Measurements from ENCODE around the gene FKBP6.
"Not testable (repeated sequence)": the region's sequence is repeated elsewhere in the genome, so short reads cannot be mapped to it uniquely, and the experiment has no call there.

Gene FKBP6

GRCh38 chr7:73323434-73324080 is 4.4 kb upstream of the FKBP6 start:
- H3K36me3 ChIP-seq (ENCODE audit: control insufficient read depth, insufficient read depth, low read length); H3K9me3 ChIP-seq (ENCODE audit: control insufficient read depth, low read length); H3K4me3 ChIP-seq (ENCODE audit: insufficient read depth, low read depth, low read length); H3K4me1 ChIP-seq (ENCODE audit: control insufficient read depth, insufficient read depth, low read length); H3K27ac ChIP-seq (ENCODE audit: insufficient read depth, low read depth, low read length, poor library complexity, severe bottlenecking); H3K27me3 ChIP-seq (ENCODE audit: control insufficient read depth, insufficient read depth, low read length, poor library complexity, severe bottlenecking): not testable (repeated sequence)
- 92 to 95% methylated on average over 3 of the region's 5 CpGs for WGBS, 2 experiments

DNA sequence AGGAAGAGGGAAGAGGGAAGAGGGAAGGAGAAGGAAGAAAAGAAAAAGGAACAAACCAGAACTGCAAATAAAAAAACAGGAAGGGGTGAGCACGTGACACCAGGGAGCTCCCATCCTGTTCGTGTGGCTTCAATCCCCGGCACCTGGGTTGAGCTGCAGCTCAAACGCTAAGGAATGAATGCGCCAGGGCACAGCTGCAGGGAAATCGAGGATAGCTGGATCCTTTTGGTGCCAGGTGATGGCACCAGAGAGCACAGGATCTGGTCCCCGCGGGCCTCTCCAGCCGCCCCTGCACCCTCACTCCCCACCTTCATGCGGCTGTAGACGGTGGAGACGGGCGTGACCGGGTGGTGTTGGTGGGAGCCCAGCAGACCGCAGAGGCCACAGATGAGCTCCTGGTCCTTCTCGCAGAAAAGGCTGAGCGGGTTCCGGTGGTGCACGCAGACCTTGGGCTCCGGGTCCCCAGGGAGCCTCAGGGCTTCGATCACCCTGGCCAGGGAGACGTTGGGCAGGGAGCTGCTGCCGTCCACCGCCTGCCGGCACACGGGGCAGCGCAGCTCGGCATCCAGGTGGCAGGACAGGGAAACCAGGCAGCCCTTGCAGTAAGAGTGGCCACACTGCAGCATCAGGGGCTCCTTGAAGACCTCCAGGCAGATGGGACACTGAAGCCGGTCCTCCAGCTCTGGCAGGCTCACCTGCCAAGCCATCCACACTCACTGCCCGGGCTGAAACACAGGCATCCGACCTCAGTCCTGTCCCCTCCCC is 3.7 kb upstream of the FKBP6 start:
- H3K4me3 ChIP-seq (ENCODE audit: insufficient read depth, low read depth, low read length); H3K27me3 ChIP-seq (ENCODE audit: control insufficient read depth, insufficient read depth, low read length, poor library complexity, severe bottlenecking); H3K9me3 ChIP-seq (ENCODE audit: control insufficient read depth, low read length); H3K4me1 ChIP-seq (ENCODE audit: control insufficient read depth, insufficient read depth, low read length); H3K27ac ChIP-seq (ENCODE audit: insufficient read depth, low read depth, low read length, poor library complexity, severe bottlenecking); H3K36me3 ChIP-seq (ENCODE audit: control insufficient read depth, insufficient read depth, low read length): not testable (repeated sequence)
- WGBS, 2 experiments: 40 to 44% methylated on average over 29 to 31 of the region's 31 CpGs

DNA sequence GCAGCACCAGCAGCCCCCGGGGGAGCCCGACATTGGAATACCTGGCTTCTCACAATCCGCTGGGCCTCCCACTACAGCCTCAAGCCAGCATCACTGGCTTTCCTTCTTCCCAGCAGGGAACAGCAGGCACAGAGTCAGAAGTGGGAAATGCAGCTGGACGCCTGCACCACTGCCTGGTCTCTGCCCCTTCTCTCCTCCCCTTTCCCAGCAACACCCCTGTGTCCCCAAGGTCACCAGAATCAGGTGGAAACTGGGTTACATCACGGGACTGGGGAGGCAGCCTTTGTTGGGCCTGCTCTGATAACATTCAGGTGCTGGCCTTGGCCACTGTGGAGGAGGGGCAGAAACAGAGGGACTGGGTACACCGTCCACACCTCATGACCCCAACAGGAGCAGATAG is 2.5 kb upstream of the FKBP6 start:
- H3K27me3 ChIP-seq (ENCODE audit: control insufficient read depth, insufficient read depth, low read length, poor library complexity, severe bottlenecking); H3K4me1 ChIP-seq (ENCODE audit: control insufficient read depth, insufficient read depth, low read length); H3K9me3 ChIP-seq (ENCODE audit: control insufficient read depth, low read length); H3K27ac ChIP-seq (ENCODE audit: insufficient read depth, low read depth, low read length, poor library complexity, severe bottlenecking); H3K36me3 ChIP-seq (ENCODE audit: control insufficient read depth, insufficient read depth, low read length); H3K4me3 ChIP-seq (ENCODE audit: insufficient read depth, low read depth, low read length): not testable (repeated sequence)
- 86 to 88% methylated on average over 4 to 6 of the region's 6 CpGs for WGBS, 2 experiments

GRCh38 chr7:73327449-73327848 is 512 bp upstream of the FKBP6 start:
- 93 to 95% methylated on average over 10 to 11 of the region's 13 CpGs for WGBS, 2 experiments

DNA sequence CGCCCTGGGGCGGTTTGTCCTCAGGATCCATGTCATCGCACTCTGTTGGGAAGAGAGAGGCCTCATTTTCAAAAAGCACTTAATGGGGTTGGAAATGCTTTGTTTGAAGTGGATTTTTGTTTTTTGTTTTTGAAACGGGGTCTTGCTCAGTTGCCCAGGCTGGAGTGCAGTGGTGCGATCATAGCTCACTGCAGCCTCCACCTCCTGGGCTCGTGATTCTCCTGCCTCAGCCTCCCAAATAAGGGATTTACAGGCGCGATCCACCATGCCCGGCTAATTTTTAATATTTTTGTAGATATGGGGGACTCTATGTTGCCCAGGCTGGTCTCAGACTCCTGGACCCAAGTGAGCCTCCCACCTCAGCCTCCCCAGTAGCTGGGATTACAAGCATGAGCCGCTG is 735 bp downstream of the FKBP6 start:
- Histone ChIP-seq H3K4me3 (ENCODE audit: insufficient read depth, low read depth, low read length) (no peak overlapping the region), H3K27me3 (ENCODE audit: control insufficient read depth, insufficient read depth, low read length, poor library complexity, severe bottlenecking) (no peaks in the 10 kb centered on the region), H3K36me3 (ENCODE audit: control insufficient read depth, insufficient read depth, low read length) (no peaks in the 10 kb centered on the region), H3K4me1 (ENCODE audit: control insufficient read depth, insufficient read depth, low read length) (no peaks in the 10 kb centered on the region), H3K9me3 (ENCODE audit: control insufficient read depth, low read length) (no peaks in the 10 kb centered on the region), H3K27ac (ENCODE audit: insufficient read depth, low read depth, low read length, poor library complexity, severe bottlenecking) (no peak overlapping the region)
- 91 to 96% methylated on average over 10 of the region's 10 CpGs for WGBS, 2 experiments

More at GRCh38 chr7:73327449-73327848, 512 bp upstream of the FKBP6 start:
- not testable (repeated sequence) for H3K27ac ChIP-seq (ENCODE audit: insufficient read depth, low read depth, low read length, poor library complexity, severe bottlenecking); H3K4me1 ChIP-seq (ENCODE audit: control insufficient read depth, insufficient read depth, low read length); H3K27me3 ChIP-seq (ENCODE audit: control insufficient read depth, insufficient read depth, low read length, poor library complexity, severe bottlenecking); H3K9me3 ChIP-seq (ENCODE audit: control insufficient read depth, low read length); H3K4me3 ChIP-seq (ENCODE audit: insufficient read depth, low read depth, low read length); H3K36me3 ChIP-seq (ENCODE audit: control insufficient read depth, insufficient read depth, low read length)

DNA sequence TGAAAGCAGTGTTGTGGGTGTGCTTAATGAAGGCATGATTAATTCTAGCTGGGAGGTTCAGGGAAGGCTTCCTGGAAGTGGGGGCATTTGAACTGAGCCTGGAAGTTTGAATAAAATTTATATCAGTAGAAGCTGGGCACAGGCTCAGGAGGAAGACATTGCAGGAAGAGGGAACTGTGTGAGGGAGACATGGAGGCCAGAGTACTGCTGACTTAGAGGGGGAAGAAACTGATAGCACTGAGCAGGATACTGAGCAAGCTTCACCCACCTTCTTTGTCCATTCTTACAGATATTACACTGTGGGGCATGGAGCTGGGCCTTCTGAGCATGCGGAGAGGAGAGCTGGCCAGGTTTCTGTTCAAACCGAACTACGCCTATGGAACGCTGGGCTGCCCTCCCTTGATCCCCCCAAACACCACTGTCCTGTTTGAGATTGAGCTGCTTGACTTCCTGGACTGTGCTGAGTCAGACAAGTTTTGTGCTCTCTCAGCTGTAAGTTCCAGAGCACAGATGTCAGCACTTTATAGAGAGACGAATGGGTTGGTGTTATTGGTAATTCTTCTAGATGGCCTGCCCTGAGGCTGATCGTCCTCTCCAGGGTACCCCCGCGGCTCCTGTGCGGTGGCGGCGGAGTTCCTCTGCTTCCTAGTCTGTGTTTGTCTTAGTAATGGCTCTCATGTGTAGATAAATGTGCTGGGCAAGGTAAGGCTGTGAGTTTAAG is 2.1 kb downstream of the FKBP6 start:
- no peaks in the 10 kb centered on the region for H3K9me3 ChIP-seq (ENCODE audit: control insufficient read depth, low read length)
- H3K4me3 ChIP-seq (ENCODE audit: insufficient read depth, low read depth, low read length): no peak overlapping the region
- WGBS, 2 experiments: 89 to 90% methylated on average over 11 of the region's 11 CpGs
- no peaks in the 10 kb centered on the region for H3K4me1 ChIP-seq (ENCODE audit: control insufficient read depth, insufficient read depth, low read length)
- no peaks in the 10 kb centered on the region for H3K36me3 ChIP-seq (ENCODE audit: control insufficient read depth, insufficient read depth, low read length)
- no peak overlapping the region for H3K27ac ChIP-seq (ENCODE audit: insufficient read depth, low read depth, low read length, poor library complexity, severe bottlenecking)
- no peaks in the 10 kb centered on the region for H3K27me3 ChIP-seq (ENCODE audit: control insufficient read depth, insufficient read depth, low read length, poor library complexity, severe bottlenecking)

DNA sequence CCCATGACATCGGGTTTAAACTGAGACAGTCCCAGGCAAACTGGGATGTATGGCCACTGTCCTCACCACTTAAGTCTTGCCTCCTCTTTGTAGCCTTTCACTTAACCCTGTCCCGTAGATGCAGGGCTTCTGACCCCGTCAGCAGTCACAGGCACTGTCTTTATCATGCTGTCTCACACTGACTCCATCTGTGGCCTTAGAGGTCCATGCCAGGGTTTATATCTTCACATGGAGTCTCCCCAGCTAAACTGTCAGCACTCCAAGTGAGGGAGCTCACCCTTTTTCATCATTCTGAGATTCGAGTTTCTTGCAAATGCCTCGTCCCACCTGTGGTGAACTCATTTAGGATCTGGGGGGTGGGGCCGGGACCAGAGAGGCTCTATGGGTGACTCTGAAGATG is 2.8 kb downstream of the FKBP6 start:
- Histone ChIP-seq H3K36me3 (ENCODE audit: control insufficient read depth, insufficient read depth, low read length) (no peaks in the 10 kb centered on the region), H3K9me3 (ENCODE audit: control insufficient read depth, low read length) (no peaks in the 10 kb centered on the region), H3K27ac (ENCODE audit: insufficient read depth, low read depth, low read length, poor library complexity, severe bottlenecking) (no peak overlapping the region), H3K4me1 (ENCODE audit: control insufficient read depth, insufficient read depth, low read length) (no peaks in the 10 kb centered on the region), H3K27me3 (ENCODE audit: control insufficient read depth, insufficient read depth, low read length, poor library complexity, severe bottlenecking) (no peaks in the 10 kb centered on the region), H3K4me3 (ENCODE audit: insufficient read depth, low read depth, low read length) (no peak overlapping the region)
- 57 to 61% methylated on average over 6 of the region's 6 CpGs for WGBS, 2 experiments

DNA sequence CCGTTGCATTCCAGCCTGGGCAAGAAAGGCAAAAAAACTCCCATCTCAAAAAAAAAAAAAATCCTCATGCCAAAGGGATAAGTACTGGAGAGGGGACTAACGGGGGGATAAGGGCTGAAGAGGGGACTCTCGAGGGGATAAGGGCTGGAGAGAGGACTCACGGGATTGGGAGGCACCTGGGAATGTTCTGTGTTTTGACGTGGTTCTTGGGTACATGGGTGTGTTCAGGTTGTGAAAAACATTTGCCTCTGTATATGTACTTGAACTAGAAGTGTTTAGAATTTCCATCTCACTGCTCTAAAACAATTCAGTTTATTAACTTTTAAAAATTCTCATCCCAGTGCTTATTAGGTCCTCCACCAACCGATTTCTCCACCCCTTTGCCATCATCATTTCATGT is 4.5 kb downstream of the FKBP6 start:
- Histone ChIP-seq H3K9me3 (ENCODE audit: control insufficient read depth, low read length) (no peaks in the 10 kb centered on the region), H3K27ac (ENCODE audit: insufficient read depth, low read depth, low read length, poor library complexity, severe bottlenecking) (no peak overlapping the region), H3K27me3 (ENCODE audit: control insufficient read depth, insufficient read depth, low read length, poor library complexity, severe bottlenecking) (no peaks in the 10 kb centered on the region), H3K4me1 (ENCODE audit: control insufficient read depth, insufficient read depth, low read length) (no peaks in the 10 kb centered on the region), H3K4me3 (ENCODE audit: insufficient read depth, low read depth, low read length) (no peak overlapping the region), H3K36me3 (ENCODE audit: control insufficient read depth, insufficient read depth, low read length) (no peaks in the 10 kb centered on the region)
- WGBS, 2 experiments: 93 to 96% methylated on average over 6 of the region's 6 CpGs

DNA sequence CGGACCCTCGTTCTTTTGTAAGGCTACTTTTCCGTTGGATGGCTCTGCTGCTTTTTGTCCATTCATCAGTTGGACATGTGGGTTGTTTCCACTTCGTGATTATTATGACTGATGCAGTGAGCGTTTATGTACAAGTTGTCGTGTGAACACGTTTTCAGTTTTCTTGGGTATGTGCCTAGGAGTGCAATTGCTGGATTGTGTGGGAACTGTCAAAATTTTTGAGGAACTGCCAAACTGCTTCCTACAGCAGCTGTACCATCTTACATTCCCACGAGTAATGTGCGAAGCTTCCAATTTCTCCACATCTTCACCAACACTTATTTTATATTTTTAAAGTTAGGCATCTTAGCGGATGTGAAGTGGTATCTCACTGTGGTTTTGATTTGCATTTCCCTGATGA is 10.4 kb downstream of the FKBP6 start:
- Histone ChIP-seq H3K27me3 (ENCODE audit: control insufficient read depth, insufficient read depth, low read length, poor library complexity, severe bottlenecking) (no peaks in the 10 kb centered on the region), H3K36me3 (ENCODE audit: control insufficient read depth, insufficient read depth, low read length) (no peaks in the 10 kb centered on the region), H3K27ac (ENCODE audit: insufficient read depth, low read depth, low read length, poor library complexity, severe bottlenecking) (no peak overlapping the region), H3K4me1 (ENCODE audit: control insufficient read depth, insufficient read depth, low read length) (no peaks in the 10 kb centered on the region), H3K4me3 (ENCODE audit: insufficient read depth, low read depth, low read length) (no peak overlapping the region), H3K9me3 (ENCODE audit: control insufficient read depth, low read length) (no peaks in the 10 kb centered on the region)
- WGBS, 2 experiments: 84 to 95% methylated on average over 9 to 10 of the region's 10 CpGs

DNA sequence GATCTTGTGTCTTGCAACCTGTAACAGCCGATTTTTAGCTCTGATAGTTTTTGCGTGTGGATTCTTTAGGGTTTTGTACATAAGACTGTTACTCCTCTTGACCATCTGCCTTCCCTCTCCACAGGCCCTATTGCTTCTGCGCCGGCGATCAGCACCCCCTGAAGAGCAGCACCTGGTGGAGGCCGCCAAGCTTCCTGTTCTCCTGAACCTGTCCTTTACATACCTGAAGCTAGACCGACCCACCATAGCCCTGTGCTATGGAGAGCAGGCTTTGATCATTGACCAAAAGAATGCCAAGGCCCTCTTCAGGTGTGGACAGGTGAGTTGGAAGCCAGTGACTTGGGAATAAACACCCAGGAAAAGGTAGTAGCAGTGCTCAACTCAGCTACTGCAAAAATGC is 12.6 kb downstream of the FKBP6 start:
- Histone ChIP-seq H3K27ac (ENCODE audit: insufficient read depth, low read depth, low read length, poor library complexity, severe bottlenecking) (no peak overlapping the region), H3K4me1 (ENCODE audit: control insufficient read depth, insufficient read depth, low read length) (peaks cover 4% of the 10 kb centered on the region), H3K36me3 (ENCODE audit: control insufficient read depth, insufficient read depth, low read length) (no peaks in the 10 kb centered on the region), H3K27me3 (ENCODE audit: control insufficient read depth, insufficient read depth, low read length, poor library complexity, severe bottlenecking) (no peaks in the 10 kb centered on the region), H3K4me3 (ENCODE audit: insufficient read depth, low read depth, low read length) (no peak overlapping the region), H3K9me3 (ENCODE audit: control insufficient read depth, low read length) (no peaks in the 10 kb centered on the region)
- WGBS, 2 experiments: 64 to 84% methylated on average over 7 of the region's 7 CpGs

Data from ectodermal cell (in vitro differentiated cells).